T-cell (primary cell): ENCODE results near the gene KANSL3. TPM values are rescaled to one million over a fixed set of nuclear protein-coding genes. Genes with fewer than 3 reads are reported as not detected.

Experiments
- ATAC-seq, 4 experiments: fragments of 200-7000 bp in 3 of 4; fragments of 150-1000 bp in 1 of 4; cut with Tn5 transposase; replicated peaks in 1 of 4; 1 replicate in 3 of 4; 2 replicates in 1 of 4; pipeline ENCODE4 v1.10.0; 2021; ENCODE audit warnings: moderate library complexity in 3 of 4, mild to moderate bottlenecking in 2 of 4, moderate number of reproducible peaks in 1 of 4
- CTCF ChIA-PET, 2 donors: fragments of 300-600 bp; sonication (Branson Sonifier 250); formaldehyde crosslinking; loops; one replicate each; lab custom pipeline; 2022; ENCODE audit warnings: antibody characterized with exemption in 2 of 2; lab: Charles Lee
- POLR2A ChIA-PET, 2 donors: fragments of 300-600 bp; sonication (Branson Sonifier 250); formaldehyde crosslinking; loops; one replicate each; lab custom pipeline; 2022; ENCODE audit warnings: antibody characterized with exemption in 2 of 2; lab: Charles Lee
- DNase-seq, 35 experiments: peaks; one replicate each; pipeline versions ENCODE4 v3.0.0 to v3.0.0-alpha.2; 2013 to 2023
- H3K27ac ChIP-seq: one replicate; pipeline ENCODE4 v1.5.1; 2013; ENCODE audit warnings: low read length
- H3K27me3 ChIP-seq, 2 experiments: replicated peaks in 1 of 2; 1 replicate in 1 of 2; 2 replicates in 1 of 2; pipeline versions ENCODE4 v1.6.1 to v1.7.0; 2013; ENCODE audit warnings: low read length in 1 of 2, mixed read lengths in 1 of 2; ENCODE audit not compliant: control insufficient read depth in 2 of 2, insufficient read depth in 2 of 2; ENCODE audit errors: extremely low read depth in 1 of 2
- H3K36me3 ChIP-seq, 2 donors: 1 replicate in 1 of 2; 2 replicates in 1 of 2; pipeline versions ENCODE4 v1.6.1 to v1.7.0; 2013; ENCODE audit warnings: low read length in 1 of 2; ENCODE audit not compliant: control insufficient read depth in 2 of 2, insufficient read depth in 1 of 2; ENCODE audit errors: extremely low read depth in 1 of 2
- H3K4me1 ChIP-seq, 2 experiments: 1 replicate in 1 of 2; 2 replicates in 1 of 2; pipeline versions ENCODE4 v1.6.1 to v1.7.0; 2013; ENCODE audit warnings: low read length in 2 of 2, mixed read lengths in 1 of 2; ENCODE audit not compliant: insufficient read depth in 2 of 2, control insufficient read depth in 1 of 2; ENCODE audit errors: extremely low read depth in 1 of 2
- H3K4me3 ChIP-seq, 2 donors: 1 replicate in 1 of 2; 2 replicates in 1 of 2; pipeline versions ENCODE4 v1.5.1 to v1.7.0; 2013; ENCODE audit warnings: mild to moderate bottlenecking in 2 of 2, low read length in 1 of 2, moderate library complexity in 1 of 2; ENCODE audit not compliant: control insufficient read depth in 1 of 2; ENCODE audit errors: extremely low read depth in 1 of 2
- H3K9me3 ChIP-seq: 2 replicates; pipeline ENCODE4 v1.7.0; 2013
- H3K27ac Mint-ChIP-seq, 2 donors: one replicate each; pipeline ENCODE4 v1.8.0; 2020 to 2021; ENCODE audit warnings: mild to moderate bottlenecking in 2 of 2, mixed read lengths in 2 of 2
- H3K27me3 Mint-ChIP-seq, 2 donors: one replicate each; pipeline ENCODE4 v1.8.0; 2021 to 2022; ENCODE audit warnings: mixed read lengths in 2 of 2
- H3K36me3 Mint-ChIP-seq: one replicate; pipeline ENCODE4 v1.8.0; 2021; ENCODE audit warnings: mixed read lengths
- H3K4me1 Mint-ChIP-seq, 3 donors: one replicate each; pipeline ENCODE4 v1.8.0; 2020 to 2022; ENCODE audit warnings: mixed read lengths in 3 of 3, mild to moderate bottlenecking in 1 of 3
- H3K4me3 Mint-ChIP-seq, 3 donors: one replicate each; pipeline ENCODE4 v1.8.0; 2020 to 2022; ENCODE audit warnings: mild to moderate bottlenecking in 3 of 3, mixed read lengths in 3 of 3, moderate library complexity in 3 of 3
- H3K9me3 Mint-ChIP-seq, 3 donors: one replicate each; pipeline ENCODE4 v1.8.0; 2020 to 2022; ENCODE audit warnings: mixed read lengths in 3 of 3
- WGBS: methylation state at CpG from one replicate; pipeline ENCODE4 v1.1.5; 2013; ENCODE audit warnings: missing lambda C conversion rate; ENCODE audit not compliant: insufficient coverage; 5-methylcytosine and 5-hydroxymethylcytosine counted together
- total RNA-seq, 35 experiments: library from RNA in 6 of 35; stranded (reverse) in 6 of 35; fragments of 120-200 nt in 1 of 35; gene quantifications; one replicate each; pipeline versions ENCODE4 v1.2.1 to v1.2.4 and lab custom pipeline; 2013 to 2026

Gene KANSL3
- total RNA-seq, 5 donors from 2014 or later (not counting 1 experiment from before 2014, with no cell fraction given) = 55.1 to 67.6 (median 60.2) TPM

- ATAC-seq (no peak), DNase-seq (no peak)
- Histone ChIP-seq H3K4me3 (no peak overlapping the region), H3K27ac (no peak overlapping the region), H3K36me3 (peaks cover 18 to 41% of the 10 kb centered on the region in 2 donors), H3K27me3 (no peaks in the 10 kb centered on the region), H3K9me3 (no peaks in the 10 kb centered on the region), H3K4me1 (peaks cover 0 to 17% of the 10 kb centered on the region in 2 experiments)
- 84% methylated on average over 6 of the region's 8 CpGs for WGBS
- CTCF ChIA-PET = interaction anchor here in 1 of 2 donors (0.7 kb wide), 1 partner anchor 11 kb away, joined by 4 read pairs; no protein-coding TSS in a partner anchor
- H3K4me1 Mint-ChIP-seq = peaks cover 16 to 33% (median 25%) of the 10 kb centered on the region in 3 donors
- H3K4me3 Mint-ChIP-seq = no peak overlapping the region
- H3K36me3 Mint-ChIP-seq = peaks cover 40% of the 10 kb centered on the region
- H3K27ac Mint-ChIP-seq = peak overlapping the region in 1 of 2 donors; percentile 65
- H3K9me3 Mint-ChIP-seq = no peaks in the 10 kb centered on the region
- no peaks in the 10 kb centered on the region for H3K27me3 Mint-ChIP-seq
- POLR2A ChIA-PET = no interaction called here
Observed at GRCh38 chr2:96618596-96619283, 19.4 kb downstream of the KANSL3 start.

GRCh38 chr2:96617012-96617411 is 21.1 kb downstream of the KANSL3 start:
- peaks cover 44% of the 10 kb centered on the region for H3K36me3 Mint-ChIP-seq
- DNase-seq (no peak), ATAC-seq (no peak)
- Histone ChIP-seq H3K27me3 (no peaks in the 10 kb centered on the region), H3K36me3 (peaks cover 24 to 54% of the 10 kb centered on the region in 2 donors), H3K4me3 (no peak overlapping the region), H3K27ac (peak overlapping the region; percentile 31), H3K4me1 (peaks cover 0 to 17% of the 10 kb centered on the region in 2 experiments), H3K9me3 (no peaks in the 10 kb centered on the region)
- H3K4me1 Mint-ChIP-seq = peaks cover 11 to 23% (median 23%) of the 10 kb centered on the region in 3 donors
- H3K27ac Mint-ChIP-seq = peak overlapping the region; percentile 49 to 72
- CTCF ChIA-PET = interaction anchor here in 1 of 2 donors (1.0 kb wide), 1 partner anchor 63 kb away, joined by 4 read pairs; no protein-coding TSS in a partner anchor
- 87% methylated on average over 3 of the region's 4 CpGs for WGBS
- POLR2A ChIA-PET = interaction anchor here in 1 of 2 donors (0.6 kb wide), 1 partner anchor 12 kb away, joined by 4 read pairs; no protein-coding TSS in a partner anchor
- H3K4me3 Mint-ChIP-seq = no peak overlapping the region
- no peaks in the 10 kb centered on the region for H3K9me3 Mint-ChIP-seq
- no peaks in the 10 kb centered on the region for H3K27me3 Mint-ChIP-seq

- Mint-ChIP-seq H3K36me3 (peaks cover 45% of the 10 kb centered on the region), H3K27ac (peak overlapping the region in 1 of 2 donors; percentile 22), H3K9me3 (no peaks in the 10 kb centered on the region), H3K4me3 (no peak overlapping the region), H3K4me1 (peaks cover 11 to 23% (median 23%) of the 10 kb centered on the region in 3 donors), H3K27me3 (no peaks in the 10 kb centered on the region)
- ChIA-PET POLR2A (no interaction called here), CTCF (interaction anchor here in 1 of 2 donors (0.9 to 1.0 kb wide), 2 partner anchors 23 to 63 kb away, joined by 3 to 4 read pairs; no protein-coding TSS in a partner anchor)
- no peaks in the 10 kb centered on the region for H3K9me3 ChIP-seq
- H3K36me3 ChIP-seq = peaks cover 24 to 59% of the 10 kb centered on the region in 2 donors
- H3K27me3 ChIP-seq = no peaks in the 10 kb centered on the region
- H3K27ac ChIP-seq = peak overlapping the region; percentile 31
- DNase-seq = no peak
- H3K4me3 ChIP-seq = no peak overlapping the region
- ATAC-seq = no peak
- H3K4me1 ChIP-seq = peaks cover 0 to 17% of the 10 kb centered on the region in 2 experiments
- 94% methylated on average over 4 of the region's 6 CpGs for WGBS
Observed at GRCh38 chr2:96616535-96616934, 21.6 kb downstream of the KANSL3 start.

- H3K4me1 Mint-ChIP-seq = peaks cover 11 to 23% (median 23%) of the 10 kb centered on the region in 3 donors
- POLR2A ChIA-PET = no interaction called here
Observed at GRCh38 chr2:96616128-96616527, 22.0 kb downstream of the KANSL3 start.

GRCh38 chr2:96608469-96609455 is 29.4 kb downstream of the KANSL3 start:
- DNase-seq = no peak
- Mint-ChIP-seq H3K9me3 (no peaks in the 10 kb centered on the region), H3K36me3 (peaks cover 84% of the 10 kb centered on the region), H3K4me1 (peaks cover 0 to 11% (median 0%) of the 10 kb centered on the region in 3 donors), H3K27ac (peak overlapping the region; percentile 46 to 71), H3K4me3 (no peak overlapping the region), H3K27me3 (no peaks in the 10 kb centered on the region)
- peaks cover 23 to 97% of the 10 kb centered on the region in 2 donors for H3K36me3 ChIP-seq
- no peak overlapping the region for H3K27ac ChIP-seq
- no peaks in the 10 kb centered on the region for H3K9me3 ChIP-seq
- ATAC-seq = no peak
- no peaks in the 10 kb centered on the region for H3K27me3 ChIP-seq
- 100% methylated on average over 6 of the region's 13 CpGs for WGBS
- ChIA-PET POLR2A (no interaction called here), CTCF (no interaction called here)
- H3K4me1 ChIP-seq = no peaks in the 10 kb centered on the region
- H3K4me3 ChIP-seq = no peak overlapping the region

More at GRCh38 chr2:96616128-96616527, 22.0 kb downstream of the KANSL3 start:
- peaks cover 24 to 63% of the 10 kb centered on the region in 2 donors for H3K36me3 ChIP-seq
- CTCF ChIA-PET = interaction anchor here in 1 of 2 donors (0.9 to 1.0 kb wide), 2 partner anchors 23 to 62 kb away, joined by 3 to 4 read pairs; no protein-coding TSS in a partner anchor
- no peak overlapping the region for H3K27ac ChIP-seq
- H3K9me3 Mint-ChIP-seq = no peaks in the 10 kb centered on the region
- H3K4me3 ChIP-seq = no peak overlapping the region
- H3K27ac Mint-ChIP-seq = peak overlapping the region in 1 of 2 donors; percentile 4
- H3K27me3 Mint-ChIP-seq = no peaks in the 10 kb centered on the region
- no peaks in the 10 kb centered on the region for H3K9me3 ChIP-seq
- H3K36me3 Mint-ChIP-seq = peaks cover 49% of the 10 kb centered on the region
- no peak for DNase-seq
- peaks cover 0 to 17% of the 10 kb centered on the region in 2 experiments for H3K4me1 ChIP-seq
- WGBS = 100% methylated on average over 1 of the region's 1 CpG
- no peak for ATAC-seq
- H3K4me3 Mint-ChIP-seq = no peak overlapping the region
- H3K27me3 ChIP-seq = no peaks in the 10 kb centered on the region

GRCh38 chr2:96604104-96604503 is 34.0 kb downstream of the KANSL3 start:
- H3K4me3 ChIP-seq = no peak overlapping the region
- Mint-ChIP-seq H3K9me3 (no peaks in the 10 kb centered on the region), H3K27me3 (no peaks in the 10 kb centered on the region), H3K4me1 (peaks cover 3 to 12% (median 11%) of the 10 kb centered on the region in 3 donors), H3K4me3 (no peak overlapping the region), H3K27ac (no peak overlapping the region), H3K36me3 (peaks cover 78% of the 10 kb centered on the region)
- CTCF ChIA-PET = interaction anchor here in 1 of 2 donors (0.6 kb wide), 1 partner anchor 30 kb away, joined by 3 read pairs; no protein-coding TSS in a partner anchor
- 100% methylated on average over 1 of the region's 2 CpGs for WGBS
- peaks cover 21 to 96% of the 10 kb centered on the region in 2 donors for H3K36me3 ChIP-seq
- no peaks in the 10 kb centered on the region for H3K27me3 ChIP-seq
- no peak overlapping the region for H3K27ac ChIP-seq
- ATAC-seq (no peak), DNase-seq (no peak)
- POLR2A ChIA-PET = no interaction called here
- H3K9me3 ChIP-seq = no peaks in the 10 kb centered on the region
- H3K4me1 ChIP-seq = no peaks in the 10 kb centered on the region
